HG03039 (cell line): ENCODE data around the gene SP140.
"Not testable (repeated sequence)": the region's sequence is repeated elsewhere in the genome, so short reads cannot be mapped to it uniquely, and the experiment has no call there.

Source experiments
- ATAC-seq: cut with Tn5 transposase; IDR thresholded peaks from one replicate; pipeline ENCODE4 v1.9.1; 2021; ENCODE audit warnings: mild to moderate bottlenecking, moderate library complexity; ENCODE audit not compliant: unreplicated experiment

The SP140 gene

GRCh38 chr2:230324503-230324902 lies 99.0 kb downstream of the SP140 start:
- no peak for ATAC-seq

DNA sequence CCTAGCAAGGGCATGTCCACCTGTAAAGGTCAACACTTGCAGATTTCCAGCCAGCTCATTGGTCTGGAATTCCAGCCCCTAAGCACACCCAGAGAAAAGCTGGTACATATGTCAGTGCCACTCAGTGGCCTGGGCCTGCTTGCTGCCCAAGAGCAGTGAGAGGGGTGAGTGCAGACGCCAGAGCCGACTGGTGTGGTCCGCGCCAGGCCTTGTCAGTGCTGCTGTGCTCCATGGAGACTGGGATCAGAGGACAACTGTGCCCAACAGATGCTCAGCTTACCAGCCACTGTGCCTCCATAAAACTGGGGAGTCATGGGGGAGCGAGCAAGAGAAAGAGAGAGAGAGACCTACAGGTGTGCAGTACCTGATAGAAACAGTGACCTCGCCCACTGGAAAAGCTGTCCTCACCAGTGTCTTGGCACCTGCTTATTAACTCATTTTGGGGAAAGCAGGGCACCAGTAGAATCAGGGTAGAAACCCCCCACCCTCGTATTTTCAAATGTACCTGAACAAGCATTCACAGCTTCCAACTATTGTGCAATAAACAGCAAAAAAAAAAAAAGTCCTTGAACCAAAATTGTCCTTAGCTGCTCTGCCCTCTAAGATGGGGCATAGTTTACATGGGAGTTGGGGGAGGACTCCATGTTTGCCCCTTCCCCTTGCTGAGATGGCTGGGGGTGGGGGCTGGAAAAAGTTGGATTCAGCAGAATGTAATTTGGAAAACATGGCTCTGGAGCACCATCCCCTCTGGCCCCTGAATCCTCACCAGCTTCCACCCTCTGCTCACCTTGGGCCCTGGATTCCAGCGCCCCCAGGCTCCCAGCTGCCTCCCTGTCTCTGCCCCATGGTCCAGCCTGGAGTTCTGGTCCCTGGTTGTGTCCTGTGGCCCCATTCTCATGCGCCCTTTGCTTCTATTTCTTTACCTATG lies 100.0 kb downstream of the SP140 start:
- no peak for ATAC-seq

DNA sequence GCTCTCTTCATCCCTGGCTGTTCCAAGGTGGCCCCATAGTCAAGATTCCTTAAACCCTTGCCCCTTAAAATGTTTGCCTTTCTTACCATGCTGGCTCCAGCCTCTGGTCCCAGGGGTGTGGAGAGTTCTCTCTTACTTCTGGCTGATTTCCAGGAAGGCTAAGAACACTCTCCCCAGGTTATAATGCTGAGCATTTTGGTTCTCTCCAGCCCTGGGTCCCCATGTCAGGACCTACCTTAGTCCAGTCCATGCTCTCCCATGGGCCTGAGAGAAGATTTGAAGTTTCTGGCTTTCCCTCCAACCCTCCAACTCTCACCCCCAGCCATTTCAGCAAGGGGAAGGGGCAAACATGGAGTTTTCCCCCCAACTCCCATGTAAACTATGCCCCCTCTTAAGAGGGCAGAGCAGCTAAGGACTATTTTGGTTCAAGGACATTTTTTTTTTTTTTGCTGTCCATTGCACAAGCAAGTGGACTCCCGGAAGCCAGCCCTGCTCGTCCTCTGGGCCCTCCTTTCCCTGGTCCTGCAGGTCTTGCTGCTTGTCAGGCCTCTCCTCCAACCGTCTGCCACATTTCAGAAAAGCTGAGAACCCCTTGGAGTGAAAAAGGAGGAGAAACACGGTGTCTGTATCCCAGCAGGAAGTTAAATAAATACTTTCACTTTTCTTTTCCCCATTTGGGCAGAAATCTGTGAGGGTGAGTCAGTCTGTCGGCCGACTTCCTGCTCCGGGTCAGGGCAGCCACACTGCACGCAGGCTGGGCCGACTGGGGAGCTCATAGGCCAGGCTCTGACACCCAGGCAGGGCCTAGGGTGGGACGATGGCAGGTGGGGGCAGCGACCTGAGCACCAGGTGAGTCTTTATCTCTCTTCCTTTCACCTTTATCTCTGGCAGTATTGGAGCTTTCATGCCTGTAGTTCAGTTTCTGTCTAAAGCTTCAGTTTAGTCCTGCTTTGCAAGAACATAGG lies 101.2 kb downstream of the SP140 start, which contains the start of gene SP140L:
Gene SP140L (plus strand): TSS at position 741 of the 965 bp plus-strand sequence. CDS start 77 bp downstream, at position 818.
- ATAC-seq = peak; percentile 77

- ATAC-seq = peak; percentile 41
These were observed 102.0 kb downstream of the SP140 start for GRCh38 chr2:230327418-230328154.

GRCh38 chr2:230328155-230328458 lies 102.6 kb downstream of the SP140 start:
- ATAC-seq = no peak

DNA sequence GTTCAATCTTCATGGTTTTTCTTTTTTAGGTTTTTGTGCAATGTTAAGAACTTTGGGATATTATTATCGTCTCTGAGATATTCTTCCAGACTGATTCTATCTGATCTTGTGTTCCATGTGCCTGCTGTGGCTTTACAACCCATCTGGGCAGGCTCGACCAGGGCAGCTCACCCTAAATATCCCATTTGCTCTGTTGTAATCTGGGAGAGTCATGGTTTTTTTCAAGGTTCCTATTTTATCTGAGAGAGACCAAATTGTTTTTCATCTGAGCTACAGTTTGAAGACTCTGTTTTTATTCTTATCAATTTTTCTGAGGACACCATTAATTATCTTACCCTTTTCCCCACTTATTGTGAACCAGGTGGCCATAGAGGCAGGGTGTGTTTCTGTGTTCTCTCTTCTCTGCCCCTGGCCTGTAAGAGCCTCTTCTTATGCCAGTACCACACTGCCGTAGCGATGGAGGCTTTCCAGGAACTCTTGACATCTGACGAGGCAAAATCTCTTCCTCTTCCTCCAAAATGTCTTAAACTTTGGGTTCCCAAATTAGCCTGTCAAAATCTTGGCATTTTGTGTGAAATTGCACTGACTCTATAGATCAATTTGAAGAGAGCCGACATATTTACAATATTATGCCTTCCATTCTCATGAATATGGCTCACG lies 104.5 kb downstream of the SP140 start:
- no peak for ATAC-seq

GRCh38 chr2:230330725-230331124 lies 105.2 kb downstream of the SP140 start:
- no peak for ATAC-seq

GRCh38 chr2:230335461-230335863 lies 109.9 kb downstream of the SP140 start:
- no peak for ATAC-seq

DNA sequence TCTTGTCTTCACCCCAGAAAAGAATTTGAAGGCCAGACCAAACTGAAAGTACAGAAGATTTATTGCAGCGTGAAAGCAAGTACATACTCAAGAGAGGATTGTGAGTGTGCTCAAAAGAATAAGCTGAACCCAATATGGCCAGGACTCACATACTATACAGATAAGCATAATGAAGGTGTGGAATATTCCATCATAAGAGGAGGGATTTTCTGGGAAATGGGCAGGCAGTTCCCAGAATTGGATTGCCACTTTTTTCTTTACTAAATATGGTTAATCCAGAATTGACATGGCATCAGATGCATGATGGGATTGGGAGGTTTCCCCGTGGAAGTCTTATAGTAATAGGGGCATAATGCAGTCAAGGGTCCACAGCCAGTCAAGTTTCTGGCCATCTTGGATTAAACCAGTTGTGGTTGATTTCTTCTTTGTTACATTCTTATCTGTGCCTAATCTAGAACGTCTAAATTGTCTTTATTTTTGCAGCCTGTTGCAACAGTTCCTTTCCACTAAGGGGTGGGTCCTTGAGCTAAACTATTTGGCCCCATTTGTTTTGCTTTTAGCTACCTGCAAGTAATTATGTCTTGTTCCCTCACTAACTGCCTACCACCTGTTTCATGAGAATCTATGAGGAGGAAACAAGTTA lies 110.4 kb downstream of the SP140 start:
- ATAC-seq = no peak

DNA sequence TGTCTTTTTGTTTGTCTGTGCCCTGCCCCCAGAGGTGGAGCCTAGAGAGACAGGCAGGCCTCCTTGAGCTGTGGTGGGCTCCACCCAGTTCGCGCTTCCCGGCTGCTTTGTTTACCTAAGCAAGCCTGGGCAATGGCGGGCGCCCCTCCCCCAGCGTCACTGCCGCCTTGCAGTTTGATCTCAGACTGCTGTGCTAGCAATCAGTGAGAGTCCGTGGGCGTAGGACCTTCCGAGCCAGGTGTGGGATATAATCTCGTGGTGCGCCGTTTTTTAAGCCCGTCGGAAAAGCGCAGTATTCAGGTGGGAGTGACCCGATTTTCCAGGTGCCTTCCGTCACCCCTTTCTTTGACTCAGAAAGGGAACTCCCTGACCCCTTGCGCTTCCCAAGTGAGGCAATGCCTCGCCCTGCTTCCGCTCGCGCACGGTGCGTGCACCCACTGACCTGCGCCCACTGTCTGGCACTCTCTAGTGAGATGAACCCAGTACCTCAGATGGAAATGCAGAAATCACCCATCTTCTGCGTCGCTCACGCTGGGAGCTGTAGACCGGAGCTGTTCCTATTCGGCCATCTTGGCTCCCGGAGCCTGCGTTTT lies 116.5 kb downstream of the SP140 start:
- ATAC-seq = not testable (repeated sequence)

- not testable (repeated sequence) for ATAC-seq
These were observed 117.6 kb downstream of the SP140 start for GRCh38 chr2:230343041-230343624.

DNA sequence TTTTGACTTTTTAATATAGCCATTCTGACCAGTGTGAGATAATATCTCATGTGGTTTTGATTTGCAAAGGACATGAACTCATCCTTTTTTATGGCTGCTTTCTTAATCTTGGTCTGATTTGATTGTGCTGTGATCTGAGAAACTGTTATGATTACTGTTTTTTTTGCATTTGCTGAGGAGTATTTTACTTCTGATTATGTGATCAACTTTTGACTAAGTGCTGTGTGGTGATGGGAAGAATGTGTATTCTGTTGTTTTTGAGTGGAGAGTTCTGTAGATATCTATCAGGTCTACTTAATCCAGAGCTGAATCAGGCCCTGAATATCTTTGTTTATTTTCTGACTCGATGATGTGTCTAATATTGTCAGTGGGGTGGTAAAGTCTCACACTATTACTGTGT lies 118.2 kb downstream of the SP140 start:
- ATAC-seq = no peak

DNA sequence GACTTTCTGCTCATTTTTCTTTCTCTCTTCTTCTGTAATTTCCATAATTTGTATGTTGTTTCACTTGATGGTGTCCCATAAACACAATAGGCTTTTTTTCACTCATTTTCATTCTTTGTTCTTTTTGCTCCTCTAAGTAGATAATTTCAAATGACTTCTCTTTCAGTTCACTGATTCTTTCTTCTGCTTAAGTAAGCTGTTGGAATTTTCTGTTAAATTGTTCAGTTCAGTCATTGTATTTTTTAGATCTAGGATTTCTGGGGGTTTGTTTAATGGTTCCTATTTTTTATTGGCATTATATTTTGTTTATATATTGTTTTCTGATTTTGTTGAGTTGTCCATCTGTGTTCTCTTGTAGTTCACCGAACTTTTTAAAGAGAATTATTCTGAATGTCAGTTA lies 120.9 kb downstream of the SP140 start:
- no peak for ATAC-seq

DNA sequence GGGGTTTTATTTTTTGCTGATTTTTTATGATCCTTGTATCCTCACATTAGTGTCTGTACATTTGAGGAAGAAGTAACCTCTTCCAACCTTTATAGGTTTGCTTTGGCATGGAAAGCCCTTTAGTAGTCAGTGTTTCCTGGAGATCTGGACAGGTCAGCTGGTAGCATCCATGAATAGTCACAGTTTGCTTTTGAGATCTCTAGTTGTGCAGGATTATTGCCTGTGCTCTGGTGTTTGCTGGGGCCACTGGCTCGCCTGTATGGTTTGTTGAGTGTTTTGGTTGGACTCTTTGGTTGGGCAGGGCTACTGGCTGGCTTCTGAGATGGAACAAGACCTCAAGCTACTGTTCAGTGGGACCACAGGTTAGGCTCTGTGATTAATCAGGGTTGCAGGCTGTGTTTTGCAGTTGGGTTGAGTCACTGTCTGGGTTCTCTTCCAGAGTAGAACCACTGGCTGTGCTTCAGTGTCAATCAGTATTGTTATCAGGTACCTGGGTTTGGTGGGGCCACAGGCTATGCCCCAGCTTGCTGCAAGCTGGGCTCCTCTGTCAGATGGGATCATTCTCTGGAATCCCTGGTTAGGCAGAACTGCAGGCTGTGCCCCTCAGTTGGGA lies 121.5 kb downstream of the SP140 start:
- ATAC-seq = no peak

- ATAC-seq = no peak
These were observed 122.2 kb downstream of the SP140 start for GRCh38 chr2:230347659-230348305.

- no peak for ATAC-seq
These were observed 123.3 kb downstream of the SP140 start for GRCh38 chr2:230348787-230349186.

GRCh38 chr2:230356084-230356483 lies 130.5 kb downstream of the SP140 start:
- ATAC-seq = no peak

DNA sequence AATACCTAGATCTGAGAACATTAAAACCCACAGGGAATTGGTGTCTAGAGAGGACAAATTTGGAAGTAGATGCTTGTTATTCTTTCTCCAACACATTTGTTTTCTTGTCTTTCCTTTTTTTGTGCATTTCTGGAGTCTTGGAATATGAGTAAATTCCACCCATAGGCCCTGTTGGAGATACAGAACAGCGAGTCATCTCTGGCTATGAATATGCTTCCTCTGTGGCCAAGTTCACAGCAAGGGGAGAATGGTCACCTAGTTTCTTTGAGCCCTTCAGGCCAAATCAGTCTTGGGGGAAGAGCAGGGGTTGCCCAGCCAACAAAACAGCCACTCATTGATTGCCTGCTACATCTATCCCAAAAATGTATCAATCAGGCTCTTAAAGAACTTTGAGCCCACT lies 132.8 kb downstream of the SP140 start:
- ATAC-seq = no peak
